ENCODE measurements around the gene SHQ1.

Gene SHQ1

DNA sequence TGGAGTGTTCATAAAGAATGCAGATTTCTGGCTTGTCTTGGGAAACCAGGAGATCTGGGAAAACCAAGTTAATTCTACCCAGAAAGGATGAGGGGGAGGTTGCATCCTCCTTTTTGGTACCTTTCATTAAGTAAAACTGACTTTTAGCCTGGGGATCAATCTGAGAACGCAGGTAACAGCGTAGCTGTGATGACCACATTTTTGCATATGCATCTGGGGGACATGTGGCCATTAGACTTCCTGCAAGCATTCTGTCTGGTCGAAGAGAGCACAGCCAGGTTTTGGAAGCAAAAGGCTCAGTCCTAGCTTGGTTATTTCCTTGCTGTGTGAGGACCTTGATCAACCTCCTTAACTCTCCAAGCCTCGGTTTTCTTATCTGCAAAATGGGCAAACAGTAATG lies 145.2 kb downstream of the SHQ1 start:
- no peak for DNase-seq

DNA sequence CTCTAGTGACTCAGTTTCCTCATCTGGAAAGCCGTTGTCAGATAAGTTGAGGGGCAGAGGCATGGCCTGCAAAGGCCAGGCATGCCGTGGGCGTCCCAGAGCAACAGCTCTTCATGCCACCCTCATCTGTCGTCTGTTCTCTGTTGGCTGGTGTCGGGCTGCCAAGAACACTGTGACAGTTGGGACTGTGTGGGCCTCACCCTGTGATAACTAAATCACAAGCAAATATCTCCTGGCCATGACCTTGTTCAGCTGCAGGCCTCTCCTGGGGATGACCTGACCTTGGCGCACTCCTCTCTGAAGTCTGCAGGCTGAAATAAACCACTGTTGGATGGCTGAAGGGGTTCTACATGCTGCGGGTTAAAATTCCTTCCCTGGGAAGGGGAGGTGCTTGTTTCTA lies 145.9 kb downstream of the SHQ1 start:
- no peak for DNase-seq

DNA sequence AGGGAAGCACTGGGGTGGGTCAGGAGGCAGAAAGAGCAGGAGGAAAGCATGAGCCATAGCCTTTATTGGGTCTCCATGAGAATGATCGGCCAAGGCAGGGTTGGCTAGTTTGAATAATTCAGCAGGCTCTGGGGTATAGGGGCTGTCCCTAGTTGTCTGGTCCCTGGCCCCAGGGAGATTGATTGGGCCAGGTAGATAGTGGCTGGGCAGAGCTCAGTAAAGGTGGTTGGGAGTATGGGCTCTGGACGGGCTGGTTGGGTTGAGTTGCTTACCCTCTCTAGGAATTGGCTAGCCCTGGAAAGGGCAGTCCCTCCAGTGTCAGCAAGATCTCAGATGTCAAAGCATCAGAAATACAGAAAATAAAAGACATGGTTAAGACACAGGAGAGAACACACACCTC lies 148.1 kb downstream of the SHQ1 start:
- DNase-seq: no peak

DNA sequence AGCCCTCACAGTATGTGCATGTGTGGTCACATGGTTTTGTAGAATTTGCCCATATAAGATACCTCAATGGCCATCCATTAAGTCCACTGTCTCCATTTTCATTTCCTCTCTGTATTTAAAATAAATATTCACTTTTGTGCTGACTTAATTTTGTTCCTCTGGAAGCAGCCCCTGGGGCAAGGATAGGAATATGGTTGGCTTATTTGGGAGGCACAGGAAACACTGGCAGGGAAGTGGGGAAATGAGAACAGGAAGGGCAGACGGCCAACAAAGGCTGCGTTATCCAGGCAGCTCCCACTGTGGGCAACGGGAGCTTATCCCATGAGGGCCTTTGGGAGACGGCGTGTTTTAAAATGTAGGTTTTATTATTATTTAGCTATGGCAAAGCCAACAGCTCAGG lies 148.6 kb downstream of the SHQ1 start:
- no peak for DNase-seq
